WTC11 (cell line): ENCODE results near the gene RPS6KA2. TPM values are rescaled to one million over a fixed set of nuclear protein-coding genes. Genes with fewer than 3 reads are reported as not detected.

Source experiments
- ATAC-seq: fragments of 200-7000 bp; cut with Tn5 transposase; 2 replicates; pipeline ENCODE4 v1.10.0; 2021; ENCODE audit warnings: mild to moderate bottlenecking, moderate library complexity
- CTCF ChIA-PET: fragments of 300-600 bp; sonication (Branson Sonifier 250); formaldehyde crosslinking; loops from one replicate; lab custom pipeline; 2021; ENCODE audit warnings: antibody characterized with exemption; lab: Charles Lee
- POLR2A ChIA-PET: fragments of 350-600 bp; sonication (Branson Sonifier 250); formaldehyde crosslinking; loops from one replicate; lab custom pipeline; 2021; ENCODE audit warnings: antibody characterized with exemption; lab: Charles Lee
- DNase-seq: peaks from one replicate; pipeline ENCODE4 v3.0.0; 2021; ENCODE audit warnings: low spot score
- H3K27ac Mint-ChIP-seq: 2 replicates; pipeline ENCODE4 v1.8.0; 2021; ENCODE audit warnings: mixed read lengths
- H3K27me3 Mint-ChIP-seq: 2 replicates; pipeline ENCODE4 v1.8.0; 2021; ENCODE audit warnings: low read depth, mild to moderate bottlenecking, moderate library complexity, mixed read lengths
- H3K36me3 Mint-ChIP-seq: 2 replicates; pipeline ENCODE4 v1.8.0; 2021; ENCODE audit warnings: mixed read lengths
- H3K4me1 Mint-ChIP-seq: 2 replicates; pipeline ENCODE4 v1.8.0; 2022; ENCODE audit warnings: mixed read lengths
- H3K4me3 Mint-ChIP-seq: 2 replicates; pipeline ENCODE4 v1.8.0; 2021; ENCODE audit warnings: mild to moderate bottlenecking, moderate library complexity, mixed read lengths
- H3K9me3 Mint-ChIP-seq: 2 replicates; pipeline ENCODE4 v1.8.0; 2021; ENCODE audit warnings: mixed read lengths
- CBFB ChIP-seq: sonication (generic); formaldehyde crosslinking; IDR thresholded peaks from 2 replicates; pipeline ENCODE4 v1.8.1; 2022; ENCODE audit warnings: mild to moderate bottlenecking, low read depth, missing genetic modification reagents
- FOXJ3 ChIP-seq: sonication (generic); formaldehyde crosslinking; IDR thresholded peaks from 2 replicates; pipeline ENCODE4 v1.9.0; 2021; ENCODE audit warnings: missing genetic modification reagents, mild to moderate bottlenecking, borderline replicate concordance
- GABPB1 ChIP-seq: sonication (generic); formaldehyde crosslinking; IDR thresholded peaks from 2 replicates; pipeline ENCODE4 v1.8.1; 2023; ENCODE audit warnings: mild to moderate bottlenecking, missing genetic modification reagents
- GRHL2 ChIP-seq: fragments of 250-450 bp; sonication (Bioruptor Pico); IDR thresholded peaks from 2 replicates; pipeline ENCODE4 v1.8.0; 2022; ENCODE audit warnings: mild to moderate bottlenecking, moderate library complexity; ENCODE audit not compliant: insufficient replicate concordance, severe bottlenecking
- MYBL2 ChIP-seq: sonication (generic); formaldehyde crosslinking; IDR thresholded peaks from 2 replicates; pipeline ENCODE4 v1.8.1; 2023; ENCODE audit warnings: mild to moderate bottlenecking, moderate library complexity, missing genetic modification reagents
- NR1H2 ChIP-seq: sonication (generic); formaldehyde crosslinking; IDR thresholded peaks from 2 replicates; pipeline ENCODE4 v1.9.0; 2021; ENCODE audit warnings: mild to moderate bottlenecking, moderate library complexity, missing genetic modification reagents
- RORB ChIP-seq: fragments of 250-450 bp; sonication (Bioruptor Pico); IDR thresholded peaks from 2 replicates; pipeline ENCODE4 v1.9.0; 2021; ENCODE audit warnings: mild to moderate bottlenecking
- SMAD4 ChIP-seq: sonication (generic); formaldehyde crosslinking; IDR thresholded peaks from 2 replicates; pipeline ENCODE4 v1.8.0; 2022; ENCODE audit warnings: mild to moderate bottlenecking, missing genetic modification reagents
- TP53 ChIP-seq: sonication (generic); formaldehyde crosslinking; IDR thresholded peaks from 2 replicates; pipeline ENCODE4 v1.8.1; 2023; ENCODE audit warnings: mild to moderate bottlenecking, missing genetic modification reagents
- ZBTB21 ChIP-seq: sonication (generic); formaldehyde crosslinking; IDR thresholded peaks from 2 replicates; pipeline ENCODE4 v1.8.1; 2023; ENCODE audit warnings: mild to moderate bottlenecking, missing genetic modification reagents, borderline replicate concordance
- ZNF138 ChIP-seq: sonication (generic); formaldehyde crosslinking; conservative IDR thresholded peaks from 2 replicates; pipeline ENCODE4 v1.8.1; 2022; ENCODE audit warnings: mild to moderate bottlenecking, moderate library complexity, missing genetic modification reagents
- total RNA-seq: library from RNA; stranded (reverse); gene quantifications from 3 replicates; pipeline ENCODE4 v1.2.3, GENCODE V29; 2021
- TF ChIP-seq, protein P1 (sequence below): sonication (generic); formaldehyde crosslinking; IDR thresholded peaks from 2 replicates; pipeline ENCODE4 v1.8.1; 2023; ENCODE audit warnings: mild to moderate bottlenecking, missing genetic modification reagents, borderline replicate concordance
- TF ChIP-seq, protein P2 (sequence below): sonication (generic); formaldehyde crosslinking; IDR thresholded peaks from 2 replicates; pipeline ENCODE4 v1.8.0; 2022; ENCODE audit warnings: missing genetic modification reagents
- TF ChIP-seq, protein P3 (sequence below): fragments of 250-450 bp; sonication (Bioruptor Pico); IDR thresholded peaks from 2 replicates; pipeline ENCODE4 v1.8.0; 2021; ENCODE audit warnings: mild to moderate bottlenecking
- TF ChIP-seq, protein P4 (sequence below): sonication (generic); formaldehyde crosslinking; IDR thresholded peaks from 2 replicates; pipeline ENCODE4 v1.8.1; 2022; ENCODE audit warnings: mild to moderate bottlenecking, missing genetic modification reagents, moderate library complexity, borderline replicate concordance
- TF ChIP-seq, protein P5 (sequence below): sonication (generic); formaldehyde crosslinking; IDR thresholded peaks from 2 replicates; pipeline ENCODE4 v1.8.1; 2022; ENCODE audit warnings: mild to moderate bottlenecking, moderate library complexity, missing genetic modification reagents

Gene RPS6KA2
- total RNA-seq, 1 experiment from 2014 or later: 24.2 TPM

DNA sequence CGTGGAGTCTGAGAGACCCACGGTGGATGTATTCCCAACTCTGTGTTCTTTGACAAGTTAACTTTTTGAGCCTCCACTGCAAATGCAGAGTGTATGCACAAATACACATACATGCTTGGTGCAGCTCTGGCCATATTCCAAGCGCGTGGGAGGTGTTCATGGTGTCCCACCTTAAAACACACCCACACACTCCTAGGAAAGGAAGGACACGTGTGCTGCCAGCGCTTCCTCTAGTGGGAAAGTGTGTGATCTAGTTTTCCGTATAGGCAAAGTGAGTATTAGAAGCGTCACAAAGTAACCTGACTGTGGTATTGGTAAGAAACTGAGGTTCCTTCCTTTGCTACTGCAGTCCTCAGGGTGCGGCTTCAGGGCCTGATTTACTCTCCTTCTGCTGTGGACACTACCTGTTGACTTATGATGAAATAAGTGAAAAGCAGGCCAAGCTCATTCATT is 208.3 kb downstream of the RPS6KA2 start:
- no peak for DNase-seq
- H3K36me3 Mint-ChIP-seq: peaks cover 50% of the 10 kb centered on the region
- POLR2A ChIA-PET: no interaction called here
- TF ChIP-seq ZBTB21 (CRISPR knock-in tag) (no peak), FOXJ3 (CRISPR knock-in tag) (no peak), GABPB1 (CRISPR knock-in tag) (no peak), RORB (CRISPR knock-in tag) (no peak), TP53 (CRISPR knock-in tag) (no peak)
- TF ChIP-seq, protein P1, sequence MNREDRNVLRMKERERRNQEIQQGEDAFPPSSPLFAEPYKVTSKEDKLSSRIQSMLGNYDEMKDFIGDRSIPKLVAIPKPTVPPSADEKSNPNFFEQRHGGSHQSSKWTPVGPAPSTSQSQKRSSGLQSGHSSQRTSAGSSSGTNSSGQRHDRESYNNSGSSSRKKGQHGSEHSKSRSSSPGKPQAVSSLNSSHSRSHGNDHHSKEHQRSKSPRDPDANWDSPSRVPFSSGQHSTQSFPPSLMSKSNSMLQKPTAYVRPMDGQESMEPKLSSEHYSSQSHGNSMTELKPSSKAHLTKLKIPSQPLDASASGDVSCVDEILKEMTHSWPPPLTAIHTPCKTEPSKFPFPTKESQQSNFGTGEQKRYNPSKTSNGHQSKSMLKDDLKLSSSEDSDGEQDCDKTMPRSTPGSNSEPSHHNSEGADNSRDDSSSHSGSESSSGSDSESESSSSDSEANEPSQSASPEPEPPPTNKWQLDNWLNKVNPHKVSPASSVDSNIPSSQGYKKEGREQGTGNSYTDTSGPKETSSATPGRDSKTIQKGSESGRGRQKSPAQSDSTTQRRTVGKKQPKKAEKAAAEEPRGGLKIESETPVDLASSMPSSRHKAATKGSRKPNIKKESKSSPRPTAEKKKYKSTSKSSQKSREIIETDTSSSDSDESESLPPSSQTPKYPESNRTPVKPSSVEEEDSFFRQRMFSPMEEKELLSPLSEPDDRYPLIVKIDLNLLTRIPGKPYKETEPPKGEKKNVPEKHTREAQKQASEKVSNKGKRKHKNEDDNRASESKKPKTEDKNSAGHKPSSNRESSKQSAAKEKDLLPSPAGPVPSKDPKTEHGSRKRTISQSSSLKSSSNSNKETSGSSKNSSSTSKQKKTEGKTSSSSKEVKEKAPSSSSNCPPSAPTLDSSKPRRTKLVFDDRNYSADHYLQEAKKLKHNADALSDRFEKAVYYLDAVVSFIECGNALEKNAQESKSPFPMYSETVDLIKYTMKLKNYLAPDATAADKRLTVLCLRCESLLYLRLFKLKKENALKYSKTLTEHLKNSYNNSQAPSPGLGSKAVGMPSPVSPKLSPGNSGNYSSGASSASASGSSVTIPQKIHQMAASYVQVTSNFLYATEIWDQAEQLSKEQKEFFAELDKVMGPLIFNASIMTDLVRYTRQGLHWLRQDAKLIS: no peak
- TF ChIP-seq, protein P2, sequence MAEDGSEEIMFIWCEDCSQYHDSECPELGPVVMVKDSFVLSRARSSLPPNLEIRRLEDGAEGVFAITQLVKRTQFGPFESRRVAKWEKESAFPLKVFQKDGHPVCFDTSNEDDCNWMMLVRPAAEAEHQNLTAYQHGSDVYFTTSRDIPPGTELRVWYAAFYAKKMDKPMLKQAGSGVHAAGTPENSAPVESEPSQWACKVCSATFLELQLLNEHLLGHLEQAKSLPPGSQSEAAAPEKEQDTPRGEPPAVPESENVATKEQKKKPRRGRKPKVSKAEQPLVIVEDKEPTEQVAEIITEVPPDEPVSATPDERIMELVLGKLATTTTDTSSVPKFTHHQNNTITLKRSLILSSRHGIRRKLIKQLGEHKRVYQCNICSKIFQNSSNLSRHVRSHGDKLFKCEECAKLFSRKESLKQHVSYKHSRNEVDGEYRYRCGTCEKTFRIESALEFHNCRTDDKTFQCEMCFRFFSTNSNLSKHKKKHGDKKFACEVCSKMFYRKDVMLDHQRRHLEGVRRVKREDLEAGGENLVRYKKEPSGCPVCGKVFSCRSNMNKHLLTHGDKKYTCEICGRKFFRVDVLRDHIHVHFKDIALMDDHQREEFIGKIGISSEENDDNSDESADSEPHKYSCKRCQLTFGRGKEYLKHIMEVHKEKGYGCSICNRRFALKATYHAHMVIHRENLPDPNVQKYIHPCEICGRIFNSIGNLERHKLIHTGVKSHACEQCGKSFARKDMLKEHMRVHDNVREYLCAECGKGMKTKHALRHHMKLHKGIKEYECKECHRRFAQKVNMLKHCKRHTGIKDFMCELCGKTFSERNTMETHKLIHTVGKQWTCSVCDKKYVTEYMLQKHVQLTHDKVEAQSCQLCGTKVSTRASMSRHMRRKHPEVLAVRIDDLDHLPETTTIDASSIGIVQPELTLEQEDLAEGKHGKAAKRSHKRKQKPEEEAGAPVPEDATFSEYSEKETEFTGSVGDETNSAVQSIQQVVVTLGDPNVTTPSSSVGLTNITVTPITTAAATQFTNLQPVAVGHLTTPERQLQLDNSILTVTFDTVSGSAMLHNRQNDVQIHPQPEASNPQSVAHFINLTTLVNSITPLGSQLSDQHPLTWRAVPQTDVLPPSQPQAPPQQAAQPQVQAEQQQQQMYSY: no peak
- TF ChIP-seq, all 79 proteins: peak for 0
- Mint-ChIP-seq H3K27ac (no peak overlapping the region), H3K9me3 (peaks cover 16% of the 10 kb centered on the region), H3K4me1 (peaks cover 6% of the 10 kb centered on the region; the same call in 1 of the 2 replicates), H3K4me3 (no peak overlapping the region), H3K27me3 (no peaks in the 10 kb centered on the region)
- ATAC-seq: no peak
- CTCF ChIA-PET: no interaction called here

DNA sequence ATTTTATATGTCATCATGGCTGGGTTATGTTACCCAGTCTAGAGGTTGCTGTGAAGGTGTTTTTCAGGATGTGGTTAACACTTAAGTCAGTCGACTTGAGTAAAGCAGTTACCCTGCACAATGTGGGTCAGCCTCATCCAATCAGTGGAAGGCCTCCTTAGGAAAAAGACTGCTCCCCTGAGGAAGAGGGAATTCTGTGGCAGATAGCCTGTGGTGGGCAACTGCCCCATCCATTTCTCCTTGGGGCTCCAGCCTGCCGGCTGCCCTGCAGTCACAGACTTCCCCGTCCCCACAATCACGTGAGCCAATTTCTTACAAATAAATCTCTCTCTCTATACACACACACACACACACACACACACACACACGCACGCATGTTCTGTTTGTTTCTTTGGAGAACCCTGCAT is 209.8 kb downstream of the RPS6KA2 start:
- DNase-seq (no peak), ATAC-seq (no peak)
- Mint-ChIP-seq H3K4me1 (peaks cover 6% of the 10 kb centered on the region; the same call in 1 of the 2 replicates), H3K4me3 (no peak overlapping the region), H3K9me3 (peaks cover 16% of the 10 kb centered on the region), H3K36me3 (peaks cover 43% of the 10 kb centered on the region), H3K27me3 (no peaks in the 10 kb centered on the region), H3K27ac (no peak overlapping the region)
- ChIA-PET POLR2A (no interaction called here), CTCF (no interaction called here)
- TF ChIP-seq CBFB (CRISPR knock-in tag) (no peak), GRHL2 (CRISPR knock-in tag) (no peak), SMAD4 (CRISPR knock-in tag) (no peak), MYBL2 (no peak), ZNF138 (CRISPR knock-in tag) (no peak), GABPB1 (CRISPR knock-in tag) (no peak), NR1H2 (CRISPR knock-in tag) (no peak)
- TF ChIP-seq, protein P3, sequence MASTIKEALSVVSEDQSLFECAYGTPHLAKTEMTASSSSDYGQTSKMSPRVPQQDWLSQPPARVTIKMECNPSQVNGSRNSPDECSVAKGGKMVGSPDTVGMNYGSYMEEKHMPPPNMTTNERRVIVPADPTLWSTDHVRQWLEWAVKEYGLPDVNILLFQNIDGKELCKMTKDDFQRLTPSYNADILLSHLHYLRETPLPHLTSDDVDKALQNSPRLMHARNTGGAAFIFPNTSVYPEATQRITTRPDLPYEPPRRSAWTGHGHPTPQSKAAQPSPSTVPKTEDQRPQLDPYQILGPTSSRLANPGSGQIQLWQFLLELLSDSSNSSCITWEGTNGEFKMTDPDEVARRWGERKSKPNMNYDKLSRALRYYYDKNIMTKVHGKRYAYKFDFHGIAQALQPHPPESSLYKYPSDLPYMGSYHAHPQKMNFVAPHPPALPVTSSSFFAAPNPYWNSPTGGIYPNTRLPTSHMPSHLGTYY (CRISPR knock-in tag): no peak
- TF ChIP-seq, protein P4, sequence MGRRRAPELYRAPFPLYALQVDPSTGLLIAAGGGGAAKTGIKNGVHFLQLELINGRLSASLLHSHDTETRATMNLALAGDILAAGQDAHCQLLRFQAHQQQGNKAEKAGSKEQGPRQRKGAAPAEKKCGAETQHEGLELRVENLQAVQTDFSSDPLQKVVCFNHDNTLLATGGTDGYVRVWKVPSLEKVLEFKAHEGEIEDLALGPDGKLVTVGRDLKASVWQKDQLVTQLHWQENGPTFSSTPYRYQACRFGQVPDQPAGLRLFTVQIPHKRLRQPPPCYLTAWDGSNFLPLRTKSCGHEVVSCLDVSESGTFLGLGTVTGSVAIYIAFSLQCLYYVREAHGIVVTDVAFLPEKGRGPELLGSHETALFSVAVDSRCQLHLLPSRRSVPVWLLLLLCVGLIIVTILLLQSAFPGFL (CRISPR knock-in tag): no peak
- TF ChIP-seq, protein P5, sequence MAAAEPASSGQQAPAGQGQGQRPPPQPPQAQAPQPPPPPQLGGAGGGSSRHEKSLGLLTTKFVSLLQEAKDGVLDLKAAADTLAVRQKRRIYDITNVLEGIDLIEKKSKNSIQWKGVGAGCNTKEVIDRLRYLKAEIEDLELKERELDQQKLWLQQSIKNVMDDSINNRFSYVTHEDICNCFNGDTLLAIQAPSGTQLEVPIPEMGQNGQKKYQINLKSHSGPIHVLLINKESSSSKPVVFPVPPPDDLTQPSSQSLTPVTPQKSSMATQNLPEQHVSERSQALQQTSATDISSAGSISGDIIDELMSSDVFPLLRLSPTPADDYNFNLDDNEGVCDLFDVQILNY (CRISPR knock-in tag): no peak
